GM12878 (cell line): ENCODE data around the gene ENTPD6.

ENCODE experiments used
- EP300 ChIP-seq, 2 experiments: fragments of 150-350 bp in 1 of 2; IDR thresholded peaks; 2 replicates each; pipeline ENCODE4 v1.6.1; 2011 to 2012; ENCODE audit warnings: low read depth in 2 of 2, low read length in 2 of 2, borderline replicate concordance in 1 of 2, improper control_type of control experiment in 1 of 2, inconsistent platforms in 1 of 2; ENCODE audit not compliant: control insufficient read depth in 1 of 2
- TF ChIP-seq, protein P1 (sequence below): fragments of 450-650 bp; IDR thresholded peaks from 2 replicates; pipeline ENCODE4 v1.6.1; 2016; ENCODE audit warnings: mild to moderate bottlenecking
- TF ChIP-seq, protein P2 (sequence below): IDR thresholded peaks from 2 replicates; pipeline ENCODE4 v1.6.1; 2011; ENCODE audit warnings: low read depth, mild to moderate bottlenecking, low read length, moderate library complexity, borderline replicate concordance; ENCODE audit errors: extremely low read depth

DNA sequence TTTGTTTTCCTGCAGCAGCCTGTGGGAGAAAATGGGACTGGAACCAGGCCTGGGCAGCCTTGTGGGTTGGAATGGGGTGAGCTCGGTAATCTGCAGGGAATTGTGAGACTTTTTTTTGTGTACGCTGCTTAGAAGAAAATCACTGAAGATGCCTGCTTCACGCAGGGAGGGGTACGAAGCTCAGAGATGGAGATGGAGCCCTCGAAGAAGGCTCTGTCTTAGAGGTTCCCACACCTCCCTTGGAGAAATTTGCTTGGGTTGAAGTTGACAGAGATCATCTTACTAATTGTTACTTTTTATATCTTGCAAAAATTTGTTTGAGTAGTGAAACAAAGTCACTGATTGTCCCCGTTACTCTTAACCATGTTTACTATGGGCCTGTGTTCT, 53.3 kb downstream of the ENTPD6 start:
- TF ChIP-seq, protein P1, sequence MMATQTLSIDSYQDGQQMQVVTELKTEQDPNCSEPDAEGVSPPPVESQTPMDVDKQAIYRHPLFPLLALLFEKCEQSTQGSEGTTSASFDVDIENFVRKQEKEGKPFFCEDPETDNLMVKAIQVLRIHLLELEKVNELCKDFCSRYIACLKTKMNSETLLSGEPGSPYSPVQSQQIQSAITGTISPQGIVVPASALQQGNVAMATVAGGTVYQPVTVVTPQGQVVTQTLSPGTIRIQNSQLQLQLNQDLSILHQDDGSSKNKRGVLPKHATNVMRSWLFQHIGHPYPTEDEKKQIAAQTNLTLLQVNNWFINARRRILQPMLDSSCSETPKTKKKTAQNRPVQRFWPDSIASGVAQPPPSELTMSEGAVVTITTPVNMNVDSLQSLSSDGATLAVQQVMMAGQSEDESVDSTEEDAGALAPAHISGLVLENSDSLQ: no peak
- no peak for TF ChIP-seq EP300 (IDR thresholded peaks at IDR 0.05; ENCODE audit: borderline replicate concordance in 1 of 2, control insufficient read depth in 1 of 2, low read depth in 2 of 2, low read length in 2 of 2)
- TF ChIP-seq, protein P2, sequence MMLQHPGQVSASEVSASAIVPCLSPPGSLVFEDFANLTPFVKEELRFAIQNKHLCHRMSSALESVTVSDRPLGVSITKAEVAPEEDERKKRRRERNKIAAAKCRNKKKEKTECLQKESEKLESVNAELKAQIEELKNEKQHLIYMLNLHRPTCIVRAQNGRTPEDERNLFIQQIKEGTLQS: no peak
